ENCODE data around the gene XKR3. TPM values are rescaled to one million over a fixed set of nuclear protein-coding genes. Genes with fewer than 3 reads are reported as not detected.
"Not testable (repeated sequence)": the region's sequence is repeated elsewhere in the genome, so short reads cannot be mapped to it uniquely, and the experiment has no call there.

Gene XKR3
- total RNA-seq, 1 experiment from 2014 or later, result not detected

DNA sequence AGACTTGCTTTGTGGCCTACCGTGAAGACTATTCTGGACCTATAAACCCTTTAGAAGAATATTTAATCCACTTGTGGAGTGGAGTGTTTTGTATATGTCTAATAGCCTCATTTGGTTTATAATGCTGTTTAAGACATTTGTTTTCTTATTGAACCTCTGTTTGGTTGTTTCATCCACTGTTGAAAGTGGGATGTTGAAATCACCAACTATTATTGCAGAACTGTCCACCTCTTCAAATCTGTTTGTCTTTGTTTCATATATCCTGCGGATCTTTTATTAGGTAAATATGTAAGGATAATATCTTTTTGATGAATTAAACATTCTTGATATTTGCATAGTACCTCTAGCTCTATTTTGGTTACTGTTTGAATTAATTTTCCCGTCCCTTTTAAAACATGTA lies 49.1 kb downstream of the XKR3 start:
- H3K36me3 Mint-ChIP-seq (ENCODE audit: insufficient read depth, unreplicated experiment), result no peaks in the 10 kb centered on the region
- intact Hi-C loops (cut with micrococcal nuclease; ENCODE audit: unreplicated experiment), result no loop called here

DNA sequence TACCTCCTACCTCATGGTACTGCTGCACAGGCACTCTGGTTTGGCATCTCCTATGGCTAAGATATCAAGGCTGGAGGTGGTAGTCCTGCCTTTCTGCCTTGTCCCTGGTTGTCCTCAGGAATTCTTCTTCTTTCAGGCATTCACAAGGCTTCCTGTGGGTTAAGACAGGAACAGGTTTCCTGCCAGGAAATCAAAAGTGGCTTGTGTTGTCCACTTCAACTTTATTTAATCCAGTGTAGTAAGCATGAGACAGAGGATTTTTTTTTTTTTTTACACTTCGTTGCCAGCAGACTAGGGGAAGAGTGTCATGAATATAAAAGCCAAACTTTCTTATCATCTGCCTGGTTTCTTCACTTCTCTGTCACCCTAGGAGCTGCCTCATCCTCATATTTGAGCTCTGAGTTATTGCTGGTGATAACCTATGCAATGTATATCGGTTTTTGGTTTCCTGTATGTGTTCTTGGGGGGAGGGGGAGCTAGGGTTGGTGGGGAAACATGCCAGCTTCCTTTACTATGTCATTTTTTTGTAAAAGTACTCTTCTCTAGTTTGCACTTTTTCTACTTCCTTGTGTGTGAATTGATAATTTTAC lies 50.2 kb downstream of the XKR3 start:
- Mint-ChIP-seq H3K36me3 (ENCODE audit: insufficient read depth, unreplicated experiment) (no peaks in the 10 kb centered on the region), H3K27me3 (ENCODE audit: unreplicated experiment) (no peaks in the 10 kb centered on the region), H3K4me3 (ENCODE audit: low read depth, unreplicated experiment) (no peak overlapping the region), H3K9me3 (ENCODE audit: low read depth, unreplicated experiment) (peaks cover 8% of the 10 kb centered on the region), H3K4me1 (ENCODE audit: low read depth, unreplicated experiment) (no peaks in the 10 kb centered on the region), H3K27ac (ENCODE audit: unreplicated experiment) (no peak overlapping the region)
- DNase-seq, result no peak
- intact Hi-C loops (cut with micrococcal nuclease; ENCODE audit: unreplicated experiment), result no loop called here
- CTCF ChIA-PET, result interaction anchor here (0.6 kb wide), 1 partner anchor 55 kb away, joined by 3 read pairs; no protein-coding TSS in a partner anchor
- BruUV-seq (replicated peaks), result no TSS peak
- TF ChIP-seq, protein P1, sequence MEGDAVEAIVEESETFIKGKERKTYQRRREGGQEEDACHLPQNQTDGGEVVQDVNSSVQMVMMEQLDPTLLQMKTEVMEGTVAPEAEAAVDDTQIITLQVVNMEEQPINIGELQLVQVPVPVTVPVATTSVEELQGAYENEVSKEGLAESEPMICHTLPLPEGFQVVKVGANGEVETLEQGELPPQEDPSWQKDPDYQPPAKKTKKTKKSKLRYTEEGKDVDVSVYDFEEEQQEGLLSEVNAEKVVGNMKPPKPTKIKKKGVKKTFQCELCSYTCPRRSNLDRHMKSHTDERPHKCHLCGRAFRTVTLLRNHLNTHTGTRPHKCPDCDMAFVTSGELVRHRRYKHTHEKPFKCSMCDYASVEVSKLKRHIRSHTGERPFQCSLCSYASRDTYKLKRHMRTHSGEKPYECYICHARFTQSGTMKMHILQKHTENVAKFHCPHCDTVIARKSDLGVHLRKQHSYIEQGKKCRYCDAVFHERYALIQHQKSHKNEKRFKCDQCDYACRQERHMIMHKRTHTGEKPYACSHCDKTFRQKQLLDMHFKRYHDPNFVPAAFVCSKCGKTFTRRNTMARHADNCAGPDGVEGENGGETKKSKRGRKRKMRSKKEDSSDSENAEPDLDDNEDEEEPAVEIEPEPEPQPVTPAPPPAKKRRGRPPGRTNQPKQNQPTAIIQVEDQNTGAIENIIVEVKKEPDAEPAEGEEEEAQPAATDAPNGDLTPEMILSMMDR (IDR thresholded peaks at IDR 0.05; ENCODE audit: unreplicated experiment), result no peak

More for the DNA sequence above, 49.1 kb downstream of the XKR3 start:
- TF ChIP-seq, protein P1 (IDR thresholded peaks at IDR 0.05; ENCODE audit: unreplicated experiment), result no peak
- no peak for DNase-seq
- no peak overlapping the region for H3K27ac Mint-ChIP-seq (ENCODE audit: unreplicated experiment)
- BruUV-seq (replicated peaks), result no TSS peak
- no peaks in the 10 kb centered on the region for H3K27me3 Mint-ChIP-seq (ENCODE audit: unreplicated experiment)
- no peak overlapping the region for H3K4me3 Mint-ChIP-seq (ENCODE audit: low read depth, unreplicated experiment)
- H3K4me1 Mint-ChIP-seq (ENCODE audit: low read depth, unreplicated experiment), result no peaks in the 10 kb centered on the region
- H3K9me3 Mint-ChIP-seq (ENCODE audit: low read depth, unreplicated experiment), result peaks cover 8% of the 10 kb centered on the region
- CTCF ChIA-PET, result no interaction called here

DNA sequence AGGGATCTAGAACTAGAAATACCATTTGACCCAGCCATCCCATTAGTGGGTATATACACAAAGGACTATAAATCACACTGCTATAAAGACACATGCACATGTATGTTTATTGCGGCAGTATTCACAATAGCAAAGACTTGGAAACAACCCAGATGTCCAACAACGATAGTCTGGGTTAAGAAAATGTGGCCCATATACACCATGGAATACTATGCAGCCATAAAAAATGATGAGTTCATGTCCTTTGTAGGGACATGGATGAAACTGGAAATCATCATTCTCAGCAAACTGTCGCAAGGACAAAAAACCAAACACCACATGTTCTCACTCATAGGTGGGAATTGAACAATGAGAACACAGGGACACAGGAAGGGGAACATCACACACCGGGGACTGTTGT lies 53.6 kb downstream of the XKR3 start:
- CTCF ChIA-PET; DNase-seq; intact Hi-C loops (cut with micrococcal nuclease; ENCODE audit: unreplicated experiment); H3K27ac Mint-ChIP-seq (ENCODE audit: unreplicated experiment); H3K27me3 Mint-ChIP-seq (ENCODE audit: unreplicated experiment); H3K36me3 Mint-ChIP-seq (ENCODE audit: insufficient read depth, unreplicated experiment); H3K4me1 Mint-ChIP-seq (ENCODE audit: low read depth, unreplicated experiment); BruUV-seq (replicated peaks); H3K4me3 Mint-ChIP-seq (ENCODE audit: low read depth, unreplicated experiment): not testable (repeated sequence)
- peaks cover 11% of the 10 kb centered on the region for H3K9me3 Mint-ChIP-seq (ENCODE audit: low read depth, unreplicated experiment)

DNA sequence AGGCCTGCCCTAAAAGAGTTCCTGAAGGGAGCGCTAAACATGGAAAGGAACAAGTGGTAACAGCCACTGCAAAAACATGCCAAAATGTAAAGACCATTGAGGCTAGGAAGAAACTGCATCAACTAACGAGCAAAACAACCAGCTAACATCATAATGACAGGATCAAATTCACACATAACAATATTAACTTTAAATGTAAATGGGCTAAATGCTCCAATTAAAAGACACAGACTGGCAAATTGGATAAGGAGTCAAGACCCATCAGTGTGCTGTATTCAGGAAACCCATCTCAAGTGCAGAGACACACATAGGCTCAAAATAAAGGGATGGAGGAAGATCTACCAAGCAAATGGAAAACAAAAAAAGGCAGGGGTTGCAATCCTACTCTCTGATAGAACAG lies 57.3 kb downstream of the XKR3 start:
- intact Hi-C loops (cut with micrococcal nuclease; ENCODE audit: unreplicated experiment); H3K4me3 Mint-ChIP-seq (ENCODE audit: low read depth, unreplicated experiment): not testable (repeated sequence)

DNA sequence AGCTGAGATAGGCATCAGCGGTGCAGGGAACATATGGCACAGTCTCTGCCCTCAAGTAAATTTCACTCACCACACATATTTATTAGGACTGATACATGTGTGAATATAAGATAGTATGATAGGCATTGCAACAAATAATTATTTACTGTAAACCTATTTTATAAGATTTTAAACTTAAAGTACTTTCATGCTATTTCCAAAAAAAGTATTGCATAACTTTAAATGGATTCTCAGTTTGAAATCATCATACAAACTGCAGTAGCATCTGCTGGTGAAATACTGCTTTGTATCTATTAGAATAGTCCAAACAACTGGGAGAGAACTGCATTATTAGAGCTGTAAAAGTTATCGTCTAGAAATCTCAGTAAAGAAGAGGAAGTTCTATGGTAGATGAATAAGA lies 63.0 kb downstream of the XKR3 start:
- H3K27me3 Mint-ChIP-seq (ENCODE audit: unreplicated experiment); H3K36me3 Mint-ChIP-seq (ENCODE audit: insufficient read depth, unreplicated experiment); H3K4me1 Mint-ChIP-seq (ENCODE audit: low read depth, unreplicated experiment); DNase-seq; H3K27ac Mint-ChIP-seq (ENCODE audit: unreplicated experiment); CTCF ChIA-PET; intact Hi-C loops (cut with micrococcal nuclease; ENCODE audit: unreplicated experiment); BruUV-seq (replicated peaks); H3K4me3 Mint-ChIP-seq (ENCODE audit: low read depth, unreplicated experiment): not testable (repeated sequence)
- H3K9me3 Mint-ChIP-seq (ENCODE audit: low read depth, unreplicated experiment), result peaks cover 17% of the 10 kb centered on the region

More for the DNA sequence above, 57.3 kb downstream of the XKR3 start:
- H3K27ac Mint-ChIP-seq (ENCODE audit: unreplicated experiment); DNase-seq; H3K36me3 Mint-ChIP-seq (ENCODE audit: insufficient read depth, unreplicated experiment); H3K4me1 Mint-ChIP-seq (ENCODE audit: low read depth, unreplicated experiment); H3K27me3 Mint-ChIP-seq (ENCODE audit: unreplicated experiment); CTCF ChIA-PET; BruUV-seq (replicated peaks): not testable (repeated sequence)
- peaks cover 18% of the 10 kb centered on the region for H3K9me3 Mint-ChIP-seq (ENCODE audit: low read depth, unreplicated experiment)

DNA sequence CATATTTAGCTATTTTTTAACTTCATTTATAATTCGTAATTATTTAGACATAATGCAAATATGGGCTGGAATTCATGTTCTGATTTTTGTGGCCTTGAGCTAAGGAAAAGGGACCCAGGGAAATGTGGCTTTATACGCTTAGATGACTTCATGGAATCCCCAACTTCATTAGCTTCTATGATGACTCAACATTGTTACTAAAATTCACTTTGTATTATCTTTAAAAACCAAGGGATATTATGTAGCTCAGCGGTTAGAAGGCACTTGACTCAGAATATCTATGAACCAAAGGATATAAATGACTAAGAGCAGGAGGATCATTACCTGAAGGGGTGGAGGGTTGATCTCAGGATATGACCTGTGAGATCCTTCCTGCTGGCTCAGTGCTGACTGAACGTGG lies 64.8 kb downstream of the XKR3 start:
- DNase-seq; H3K4me3 Mint-ChIP-seq (ENCODE audit: low read depth, unreplicated experiment); CTCF ChIA-PET; BruUV-seq (replicated peaks); intact Hi-C loops (cut with micrococcal nuclease; ENCODE audit: unreplicated experiment); H3K36me3 Mint-ChIP-seq (ENCODE audit: insufficient read depth, unreplicated experiment); H3K27ac Mint-ChIP-seq (ENCODE audit: unreplicated experiment); H3K4me1 Mint-ChIP-seq (ENCODE audit: low read depth, unreplicated experiment); H3K27me3 Mint-ChIP-seq (ENCODE audit: unreplicated experiment): not testable (repeated sequence)
- peaks cover 11% of the 10 kb centered on the region for H3K9me3 Mint-ChIP-seq (ENCODE audit: low read depth, unreplicated experiment)

DNA sequence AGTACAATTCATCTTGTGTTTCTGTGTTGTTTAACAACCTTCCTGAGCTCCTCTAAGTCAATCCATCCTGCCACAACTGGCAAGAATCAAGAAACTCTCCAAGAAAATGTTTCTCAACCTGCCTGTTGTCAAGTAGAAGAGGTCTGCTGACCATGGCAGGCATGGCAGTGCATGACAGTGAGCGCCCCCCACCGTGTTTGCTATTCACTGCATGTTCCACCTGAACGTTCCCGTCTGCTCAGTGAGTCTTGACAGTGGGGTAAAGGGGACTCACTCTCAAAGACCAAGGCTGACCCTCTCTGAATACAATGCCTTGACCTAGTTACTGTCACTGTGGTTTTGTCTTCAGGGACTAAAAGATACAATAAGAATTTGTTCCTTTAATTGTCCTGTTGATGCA lies 75.9 kb downstream of the XKR3 start:
- H3K27me3 Mint-ChIP-seq (ENCODE audit: unreplicated experiment); H3K4me3 Mint-ChIP-seq (ENCODE audit: low read depth, unreplicated experiment); H3K36me3 Mint-ChIP-seq (ENCODE audit: insufficient read depth, unreplicated experiment); BruUV-seq (replicated peaks); H3K27ac Mint-ChIP-seq (ENCODE audit: unreplicated experiment); CTCF ChIA-PET; intact Hi-C loops (cut with micrococcal nuclease; ENCODE audit: unreplicated experiment); DNase-seq; H3K4me1 Mint-ChIP-seq (ENCODE audit: low read depth, unreplicated experiment): not testable (repeated sequence)
- peaks cover 13% of the 10 kb centered on the region for H3K9me3 Mint-ChIP-seq (ENCODE audit: low read depth, unreplicated experiment)

DNA sequence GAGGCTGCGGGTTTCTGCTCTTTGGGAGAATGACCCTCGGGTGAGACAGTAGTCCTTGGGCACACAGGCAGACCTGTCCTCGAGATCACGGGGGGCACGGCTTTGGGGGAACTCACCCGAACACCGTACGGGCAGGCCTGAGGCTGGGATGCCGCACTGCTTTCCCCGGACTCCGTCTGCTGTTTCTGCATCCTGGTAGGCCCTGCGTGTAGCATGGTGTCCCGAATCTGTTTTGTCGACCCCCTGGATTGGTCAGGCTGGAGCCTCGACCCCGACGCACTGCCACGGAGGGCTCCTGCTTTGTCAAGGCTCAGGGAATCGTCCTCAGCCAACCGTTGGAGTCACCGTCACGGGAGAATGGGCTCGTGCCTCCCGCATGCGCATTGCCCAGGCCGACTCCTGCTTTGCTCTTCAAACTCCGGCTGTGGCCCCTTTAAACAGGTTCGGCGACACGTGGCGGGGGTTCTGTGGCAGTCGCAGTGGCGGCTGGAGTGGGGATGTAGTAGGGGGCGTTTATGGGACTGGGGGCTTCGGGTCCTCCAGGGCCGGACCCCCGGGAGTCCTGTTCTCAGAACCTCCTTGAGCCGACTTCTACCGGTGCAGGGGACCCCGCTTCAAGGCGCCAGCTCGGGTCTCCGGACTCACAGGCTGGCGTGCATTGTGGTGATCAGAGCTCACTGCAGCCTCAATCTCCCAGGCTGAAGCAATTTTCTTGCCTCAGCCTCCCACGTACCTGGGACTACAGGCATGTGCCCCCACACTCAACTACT lies 76.9 kb downstream of the XKR3 start:
- peaks cover 13% of the 10 kb centered on the region for H3K9me3 Mint-ChIP-seq (ENCODE audit: low read depth, unreplicated experiment)
- H3K27me3 Mint-ChIP-seq (ENCODE audit: unreplicated experiment); H3K4me3 Mint-ChIP-seq (ENCODE audit: low read depth, unreplicated experiment); BruUV-seq (replicated peaks); intact Hi-C loops (cut with micrococcal nuclease; ENCODE audit: unreplicated experiment); CTCF ChIA-PET; H3K4me1 Mint-ChIP-seq (ENCODE audit: low read depth, unreplicated experiment); DNase-seq; H3K27ac Mint-ChIP-seq (ENCODE audit: unreplicated experiment); H3K36me3 Mint-ChIP-seq (ENCODE audit: insufficient read depth, unreplicated experiment): not testable (repeated sequence)
